ENCODE data around the gene CPEB4.

Gene CPEB4

GRCh38 chr5:173981185-173981761, 93.1 kb downstream of the CPEB4 start:
- TF ChIP-seq POLR2AphosphoS5 (IDR thresholded peaks at IDR 0.05; ENCODE audit: borderline replicate concordance, low read depth, low read length) (no peak), EZH2 (IDR thresholded peaks at IDR 0.05) (no peak), FOXP2 (optimal IDR thresholded peaks at IDR 0.05; ENCODE audit: control extremely low read depth, extremely low read length, insufficient read depth) (no peak)
- H3K9ac ChIP-seq (ENCODE audit: insufficient read length) = no peak overlapping the region
- H3K4me3 ChIP-seq = no peak overlapping the region
- no peak for DNase-seq (ENCODE audit: low read depth, low spot score)
- H3K36me3 ChIP-seq (ENCODE audit: insufficient read depth, low read length) = no peaks in the 10 kb centered on the region
- H3K27ac ChIP-seq = no peak overlapping the region
- no peaks in the 10 kb centered on the region for H3K9me3 ChIP-seq (ENCODE audit: low read depth, low read length)

DNA sequence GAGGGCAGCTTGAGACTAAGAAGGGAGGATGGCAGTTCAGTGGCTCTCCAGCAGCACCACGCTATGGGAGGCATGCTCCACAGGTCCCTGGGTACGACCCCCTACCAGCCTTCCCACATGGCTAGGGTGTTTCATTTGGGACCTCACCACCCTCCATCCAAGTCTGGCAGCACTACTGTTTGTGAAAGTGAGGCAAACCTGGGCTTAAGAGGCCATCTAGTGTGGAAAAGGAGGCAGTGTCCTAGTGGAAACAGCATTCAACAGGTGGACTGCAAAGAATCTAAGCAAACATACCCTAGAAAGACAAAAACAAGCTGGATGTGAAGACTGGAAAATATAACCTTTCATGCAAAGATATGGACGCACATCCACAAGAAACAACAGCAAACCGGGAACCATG, 96.1 kb downstream of the CPEB4 start:
- H3K27ac ChIP-seq = no peak overlapping the region
- DNase-seq (ENCODE audit: low read depth, low spot score) = no peak
- H3K36me3 ChIP-seq (ENCODE audit: insufficient read depth, low read length) = no peaks in the 10 kb centered on the region
- no peaks in the 10 kb centered on the region for H3K9me3 ChIP-seq (ENCODE audit: low read depth, low read length)
- TF ChIP-seq POLR2AphosphoS5 (IDR thresholded peaks at IDR 0.05; ENCODE audit: borderline replicate concordance, low read depth, low read length) = no peak
- TF ChIP-seq FOXP2 (optimal IDR thresholded peaks at IDR 0.05; ENCODE audit: control extremely low read depth, extremely low read length, insufficient read depth) = no peak
- TF ChIP-seq EZH2 (IDR thresholded peaks at IDR 0.05) = no peak
- no peak overlapping the region for H3K9ac ChIP-seq (ENCODE audit: insufficient read length)
- no peak overlapping the region for H3K4me3 ChIP-seq

GRCh38 chr5:173988554-173989431, 100.6 kb downstream of the CPEB4 start, which contains the start of gene C5orf47:
Gene C5orf47, plus strand, starts transcription at chr5:173989170. Its CDS starts 94 bp downstream, at chr5:173989264.
- no peak for DNase-seq (ENCODE audit: low read depth, low spot score)
- Histone ChIP-seq H3K9ac (ENCODE audit: insufficient read length) (no peak within 1 kb of the TSS), H3K27ac (no peak within 1 kb of the TSS), H3K9me3 (ENCODE audit: low read depth, low read length) (no peaks in the 10 kb centered on the region), H3K4me3 (no peak within 1 kb of the TSS), H3K36me3 (ENCODE audit: insufficient read depth, low read length) (no peaks in the 10 kb centered on the region)
- TF ChIP-seq EZH2 (IDR thresholded peaks at IDR 0.05) (no peak), POLR2AphosphoS5 (IDR thresholded peaks at IDR 0.05; ENCODE audit: borderline replicate concordance, low read depth, low read length) (no peak), FOXP2 (optimal IDR thresholded peaks at IDR 0.05; ENCODE audit: control extremely low read depth, extremely low read length, insufficient read depth) (no peak)

- Histone ChIP-seq H3K9ac (ENCODE audit: insufficient read length) (no peak overlapping the region), H3K27ac (no peak overlapping the region), H3K4me3 (no peak overlapping the region), H3K9me3 (ENCODE audit: low read depth, low read length) (no peaks in the 10 kb centered on the region), H3K36me3 (ENCODE audit: insufficient read depth, low read length) (no peaks in the 10 kb centered on the region)
- no peak for DNase-seq (ENCODE audit: low read depth, low spot score)
- no peak for TF ChIP-seq POLR2AphosphoS5 (IDR thresholded peaks at IDR 0.05; ENCODE audit: borderline replicate concordance, low read depth, low read length)
- TF ChIP-seq EZH2 (IDR thresholded peaks at IDR 0.05) = no peak
- TF ChIP-seq FOXP2 (optimal IDR thresholded peaks at IDR 0.05; ENCODE audit: control extremely low read depth, extremely low read length, insufficient read depth) = no peak
These were observed 101.4 kb downstream of the CPEB4 start for GRCh38 chr5:173989432-173990082.

DNA sequence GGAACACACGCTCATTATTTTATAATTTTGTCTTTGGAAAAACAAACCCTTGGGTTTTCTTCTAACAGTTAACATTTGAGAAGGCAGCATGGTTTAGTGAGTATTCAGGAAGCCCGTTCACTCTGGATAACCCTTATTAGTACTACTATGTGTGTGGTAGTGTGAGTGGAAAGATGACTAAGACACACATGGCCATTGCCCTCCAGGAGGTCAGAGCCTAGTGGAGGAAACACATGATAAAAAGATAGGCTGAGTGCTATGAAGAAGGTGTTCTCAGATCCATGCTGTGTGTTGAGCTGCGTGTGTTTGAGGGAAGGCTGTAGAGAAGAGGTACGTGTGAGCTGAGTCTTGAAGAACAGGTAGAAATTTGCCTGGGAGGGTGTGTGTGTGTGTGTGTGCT, 109.2 kb downstream of the CPEB4 start:
- no peak for DNase-seq (ENCODE audit: low read depth, low spot score)
- Histone ChIP-seq H3K36me3 (ENCODE audit: insufficient read depth, low read length) (no peaks in the 10 kb centered on the region), H3K9me3 (ENCODE audit: low read depth, low read length) (no peaks in the 10 kb centered on the region), H3K9ac (ENCODE audit: insufficient read length) (no peak overlapping the region), H3K27ac (no peak overlapping the region), H3K4me3 (no peak overlapping the region)
- TF ChIP-seq FOXP2 (optimal IDR thresholded peaks at IDR 0.05; ENCODE audit: control extremely low read depth, extremely low read length, insufficient read depth) (no peak), EZH2 (IDR thresholded peaks at IDR 0.05) (no peak), POLR2AphosphoS5 (IDR thresholded peaks at IDR 0.05; ENCODE audit: borderline replicate concordance, low read depth, low read length) (no peak)

DNA sequence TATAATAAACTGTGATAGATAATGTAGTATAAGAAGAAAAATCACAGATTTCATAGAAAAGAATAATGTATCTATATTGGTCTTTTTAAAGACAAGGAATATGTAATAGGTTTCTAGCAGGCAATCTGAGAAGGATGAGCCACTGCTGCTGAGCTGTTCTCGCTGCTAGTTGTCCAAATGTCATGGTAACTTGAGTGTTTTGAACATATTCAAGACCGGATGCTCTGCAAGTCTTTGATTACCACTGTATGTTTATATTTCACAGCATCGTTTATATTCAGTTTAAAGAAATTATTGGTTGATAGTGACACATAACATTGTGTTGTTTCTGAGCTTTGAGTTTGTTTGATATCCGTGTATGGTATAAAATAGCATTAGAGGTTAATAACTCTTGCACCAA, 110.4 kb downstream of the CPEB4 start:
- no peak overlapping the region for H3K9ac ChIP-seq (ENCODE audit: insufficient read length)
- no peaks in the 10 kb centered on the region for H3K9me3 ChIP-seq (ENCODE audit: low read depth, low read length)
- no peaks in the 10 kb centered on the region for H3K36me3 ChIP-seq (ENCODE audit: insufficient read depth, low read length)
- no peak overlapping the region for H3K27ac ChIP-seq
- no peak for DNase-seq (ENCODE audit: low read depth, low spot score)
- H3K4me3 ChIP-seq = no peak overlapping the region
- TF ChIP-seq EZH2 (IDR thresholded peaks at IDR 0.05) (no peak), FOXP2 (optimal IDR thresholded peaks at IDR 0.05; ENCODE audit: control extremely low read depth, extremely low read length, insufficient read depth) (no peak), POLR2AphosphoS5 (IDR thresholded peaks at IDR 0.05; ENCODE audit: borderline replicate concordance, low read depth, low read length) (no peak)

DNA sequence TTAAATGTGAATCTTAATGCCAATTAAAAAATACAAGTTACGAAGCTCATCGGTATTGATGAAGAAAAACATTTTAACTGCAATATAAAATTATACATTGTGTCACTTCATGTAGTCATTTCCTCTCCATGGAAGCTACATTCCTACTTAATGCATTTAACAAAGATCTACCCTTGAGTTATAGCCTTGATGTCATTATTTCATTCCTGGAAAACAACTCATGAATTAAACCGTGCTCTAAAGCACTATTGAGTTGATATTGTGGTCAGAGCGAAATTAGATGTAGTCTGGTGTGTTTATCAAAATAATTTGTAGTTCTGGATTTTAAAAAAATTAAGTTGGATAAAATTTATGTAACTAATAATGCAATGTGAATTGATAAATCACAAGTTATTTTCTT, 111.9 kb downstream of the CPEB4 start:
- Histone ChIP-seq H3K36me3 (ENCODE audit: insufficient read depth, low read length) (no peaks in the 10 kb centered on the region), H3K9me3 (ENCODE audit: low read depth, low read length) (no peaks in the 10 kb centered on the region), H3K4me3 (no peak overlapping the region), H3K9ac (ENCODE audit: insufficient read length) (no peak overlapping the region), H3K27ac (no peak overlapping the region)
- TF ChIP-seq POLR2AphosphoS5 (IDR thresholded peaks at IDR 0.05; ENCODE audit: borderline replicate concordance, low read depth, low read length) (no peak), FOXP2 (optimal IDR thresholded peaks at IDR 0.05; ENCODE audit: control extremely low read depth, extremely low read length, insufficient read depth) (no peak), EZH2 (IDR thresholded peaks at IDR 0.05) (no peak)
- DNase-seq (ENCODE audit: low read depth, low spot score) = no peak

DNA sequence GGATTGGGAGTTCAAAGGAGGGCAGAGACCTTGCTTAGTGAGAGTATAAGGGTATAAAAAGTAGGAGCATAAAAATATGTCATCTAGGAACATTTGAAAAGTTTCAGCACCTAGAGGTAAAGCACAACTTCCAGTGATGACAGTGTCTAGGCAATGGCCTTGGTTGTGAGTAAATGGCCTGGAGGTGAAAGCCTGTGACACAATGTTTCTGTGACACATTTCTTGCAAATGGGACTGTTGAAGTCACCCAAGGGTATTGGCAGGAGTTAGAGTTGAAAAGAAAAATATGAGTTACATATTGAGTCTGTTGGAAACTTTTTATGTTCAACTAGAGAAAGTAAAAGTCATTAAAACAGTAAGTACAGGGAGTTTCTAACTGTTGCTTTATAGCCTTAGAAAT, 115.6 kb downstream of the CPEB4 start:
- Histone ChIP-seq H3K4me3 (no peak overlapping the region), H3K27ac (no peak overlapping the region), H3K9me3 (ENCODE audit: low read depth, low read length) (no peaks in the 10 kb centered on the region), H3K36me3 (ENCODE audit: insufficient read depth, low read length) (no peaks in the 10 kb centered on the region), H3K9ac (ENCODE audit: insufficient read length) (no peak overlapping the region)
- no peak for TF ChIP-seq EZH2 (IDR thresholded peaks at IDR 0.05)
- no peak for TF ChIP-seq FOXP2 (optimal IDR thresholded peaks at IDR 0.05; ENCODE audit: control extremely low read depth, extremely low read length, insufficient read depth)
- no peak for TF ChIP-seq POLR2AphosphoS5 (IDR thresholded peaks at IDR 0.05; ENCODE audit: borderline replicate concordance, low read depth, low read length)
- DNase-seq (ENCODE audit: low read depth, low spot score) = no peak
